Muscle of leg (tissue), 11 donors: ENCODE data around the gene DCXR. TPM values are rescaled to one million over a fixed set of nuclear protein-coding genes. Genes with fewer than 3 reads are reported as not detected.

Source experiments
- DNase-seq: peaks from one replicate; pipeline ENCODE4 v3.0.0; 2013
- H3K27ac ChIP-seq: one replicate; pipeline ENCODE4 v1.5.1; 2013; ENCODE audit warnings: mild to moderate bottlenecking, low read length, control low read depth
- H3K27me3 ChIP-seq: one replicate; pipeline ENCODE4 v1.6.1; 2013; ENCODE audit warnings: low read length; ENCODE audit not compliant: control insufficient read depth, insufficient read depth
- H3K36me3 ChIP-seq: one replicate; pipeline ENCODE4 v1.6.1; 2013; ENCODE audit warnings: low read length; ENCODE audit not compliant: control insufficient read depth, insufficient read depth
- H3K4me1 ChIP-seq: one replicate; pipeline ENCODE4 v1.6.1; 2013; ENCODE audit warnings: low read length; ENCODE audit not compliant: control insufficient read depth, insufficient read depth
- H3K4me3 ChIP-seq: one replicate; pipeline ENCODE4 v1.5.1; 2013; ENCODE audit warnings: low read length, control low read depth
- H3K9me3 ChIP-seq: replicated peaks from 2 replicates; pipeline ENCODE4 v1.6.1; 2013; ENCODE audit warnings: low read depth, low read length; ENCODE audit not compliant: control insufficient read depth
- WGBS: methylation state at CpG from one replicate; pipeline ENCODE4 v1.1.5; 2013; ENCODE audit warnings: missing lambda C conversion rate; ENCODE audit not compliant: insufficient coverage; 5-methylcytosine and 5-hydroxymethylcytosine counted together
- polyA plus RNA-seq, 8 donors: library from polyadenylated mRNA; unstranded; fragments of 120-200 nt; gene quantifications; one replicate each; pipeline versions ENCODE4 v1.2.1 to v1.2.3, GENCODE V29; 2013; ENCODE audit warnings: inconsistent platforms in 1 of 8, low replicate concordance in 1 of 8; ENCODE audit not compliant: insufficient read length in 8 of 8, insufficient read depth in 1 of 8
- total RNA-seq: library from RNA; stranded (reverse); fragments of 120-200 nt; gene quantifications from one replicate; pipeline ENCODE4 v1.2.4, GENCODE V29; 2013

The DCXR gene
- total and polyA plus RNA-seq, 9 donors = 30.0 to 44.6 (median 38.8) TPM

- WGBS = under 1% methylated on average over 58 of the region's 96 CpGs
- H3K4me3 ChIP-seq = peak within 1 kb of the TSS; percentile 49
- peak; percentile 56 for DNase-seq
Measured at GRCh38 chr17:82031303-82031884, 6.1 kb downstream of the DCXR start, which contains the start of gene RAC3. Gene RAC3, plus strand, starts transcription at chr17:82031678. Its CDS starts 84 bp downstream, at chr17:82031762.

GRCh38 chr17:82030470-82031302 lies 6.8 kb downstream of the DCXR start:
- DNase-seq = peak; percentile 82
- no peaks in the 10 kb centered on the region for H3K9me3 ChIP-seq
- peaks cover 27% of the 10 kb centered on the region for H3K4me1 ChIP-seq
- H3K27me3 ChIP-seq = peaks cover 11% of the 10 kb centered on the region
- peaks cover 8% of the 10 kb centered on the region for H3K36me3 ChIP-seq
- 1% methylated on average over 94 of the region's 94 CpGs for WGBS
- peak overlapping the region; percentile 49 for H3K4me3 ChIP-seq
- H3K27ac ChIP-seq = peak overlapping the region; percentile 55

More at GRCh38 chr17:82031303-82031884, 6.1 kb downstream of the DCXR start, which contains the start of gene RAC3:
- Histone ChIP-seq H3K4me1 (peaks cover 31% of the 10 kb centered on the region), H3K36me3 (peaks cover 13% of the 10 kb centered on the region), H3K27ac (peak within 1 kb of the TSS; percentile 55), H3K9me3 (no peaks in the 10 kb centered on the region), H3K27me3 (peaks cover 11% of the 10 kb centered on the region)

GRCh38 chr17:82029990-82030469 lies 7.5 kb downstream of the DCXR start:
- Histone ChIP-seq H3K4me3 (no peak overlapping the region), H3K9me3 (no peaks in the 10 kb centered on the region), H3K27me3 (peaks cover 11% of the 10 kb centered on the region), H3K27ac (no peak overlapping the region), H3K36me3 (peaks cover 8% of the 10 kb centered on the region), H3K4me1 (peaks cover 27% of the 10 kb centered on the region)
- no peak for DNase-seq
- 40% methylated on average over 30 of the region's 31 CpGs for WGBS

GRCh38 chr17:82029391-82029790 lies 8.1 kb downstream of the DCXR start:
- 86% methylated on average over 14 of the region's 16 CpGs for WGBS

GRCh38 chr17:82028966-82029365 lies 8.5 kb downstream of the DCXR start:
- H3K27ac ChIP-seq = no peak overlapping the region
- 94% methylated on average over 5 of the region's 9 CpGs for WGBS
- no peak for DNase-seq
- peaks cover 32% of the 10 kb centered on the region for H3K4me1 ChIP-seq
- H3K36me3 ChIP-seq = peaks cover 5% of the 10 kb centered on the region
- no peak overlapping the region for H3K4me3 ChIP-seq
- no peaks in the 10 kb centered on the region for H3K9me3 ChIP-seq
- H3K27me3 ChIP-seq = peaks cover 11% of the 10 kb centered on the region

More at GRCh38 chr17:82029391-82029790, 8.1 kb downstream of the DCXR start:
- peaks cover 28% of the 10 kb centered on the region for H3K4me1 ChIP-seq
- no peaks in the 10 kb centered on the region for H3K9me3 ChIP-seq
- H3K27ac ChIP-seq = no peak overlapping the region
- H3K36me3 ChIP-seq = peaks cover 8% of the 10 kb centered on the region
- H3K27me3 ChIP-seq = peaks cover 11% of the 10 kb centered on the region
- no peak for DNase-seq
- H3K4me3 ChIP-seq = no peak overlapping the region

GRCh38 chr17:82028246-82028645 lies 9.3 kb downstream of the DCXR start:
- peaks cover 5% of the 10 kb centered on the region for H3K36me3 ChIP-seq
- WGBS = 94% methylated on average over 11 of the region's 13 CpGs
- peaks cover 37% of the 10 kb centered on the region for H3K4me1 ChIP-seq

GRCh38 chr17:82025401-82026107 lies 11.9 kb downstream of the DCXR start:
- 90% methylated on average over 24 of the region's 25 CpGs for WGBS

More at GRCh38 chr17:82028246-82028645, 9.3 kb downstream of the DCXR start:
- no peak overlapping the region for H3K4me3 ChIP-seq
- H3K9me3 ChIP-seq = no peaks in the 10 kb centered on the region
- H3K27me3 ChIP-seq = peaks cover 11% of the 10 kb centered on the region
- no peak overlapping the region for H3K27ac ChIP-seq
- no peak for DNase-seq

GRCh38 chr17:82024859-82025258 lies 12.6 kb downstream of the DCXR start:
- no peak overlapping the region for H3K4me3 ChIP-seq
- no peaks in the 10 kb centered on the region for H3K27me3 ChIP-seq
- no peak overlapping the region for H3K27ac ChIP-seq
- WGBS = 96% methylated on average over 16 of the region's 17 CpGs
- H3K4me1 ChIP-seq = peaks cover 33% of the 10 kb centered on the region
- no peaks in the 10 kb centered on the region for H3K9me3 ChIP-seq
- peaks cover 5% of the 10 kb centered on the region for H3K36me3 ChIP-seq
- no peak for DNase-seq

More at GRCh38 chr17:82025401-82026107, 11.9 kb downstream of the DCXR start:
- Histone ChIP-seq H3K9me3 (no peaks in the 10 kb centered on the region), H3K27ac (no peak overlapping the region), H3K27me3 (no peaks in the 10 kb centered on the region), H3K4me1 (peaks cover 39% of the 10 kb centered on the region), H3K36me3 (peaks cover 5% of the 10 kb centered on the region), H3K4me3 (no peak overlapping the region)
- DNase-seq = no peak

GRCh38 chr17:82023447-82024241 lies 13.9 kb downstream of the DCXR start:
- no peaks in the 10 kb centered on the region for H3K9me3 ChIP-seq
- H3K27me3 ChIP-seq = no peaks in the 10 kb centered on the region
- H3K4me3 ChIP-seq = peak overlapping the region; percentile 72
- peaks cover 7% of the 10 kb centered on the region for H3K36me3 ChIP-seq
- peak; percentile 37 for DNase-seq
- no peak overlapping the region for H3K27ac ChIP-seq
- 1% methylated on average over 49 of the region's 55 CpGs for WGBS
- H3K4me1 ChIP-seq = peaks cover 30% of the 10 kb centered on the region
